Mesendoderm (in vitro differentiated cells): Measurements from ENCODE around the gene PICALM.

Source experiments
- DNase-seq: peaks from one replicate; pipeline ENCODE4 v3.0.0; 2013
- H2AK5ac ChIP-seq: 2 replicates; pipeline ENCODE4 v1.6.1; 2013; ENCODE audit warnings: low read length, inconsistent platforms
- H2BK120ac ChIP-seq: 2 replicates; pipeline ENCODE4 v1.6.1; 2013; ENCODE audit warnings: low read depth, mild to moderate bottlenecking, low read length, moderate library complexity, mixed read lengths
- H2BK15ac ChIP-seq: replicated peaks from 2 replicates; pipeline ENCODE4 v1.6.1; 2013; ENCODE audit warnings: low read depth, mild to moderate bottlenecking, moderate library complexity
- H2BK5ac ChIP-seq: 2 replicates; pipeline ENCODE4 v1.6.1; 2013; ENCODE audit warnings: low read length, inconsistent platforms
- H3K18ac ChIP-seq: 2 replicates; pipeline ENCODE4 v1.6.1; 2013; ENCODE audit warnings: mild to moderate bottlenecking, low read length, mixed read lengths
- H3K23ac ChIP-seq: one replicate; pipeline ENCODE4 v1.6.1; 2013; ENCODE audit warnings: low read length
- H3K27ac ChIP-seq: 2 replicates; pipeline ENCODE4 v1.5.1; 2013; ENCODE audit warnings: low read depth, mild to moderate bottlenecking, inconsistent platforms, low read length, moderate library complexity
- H3K27me3 ChIP-seq: 2 replicates; pipeline ENCODE4 v1.6.1; 2013; ENCODE audit warnings: low read length, control low read depth, mild to moderate bottlenecking, inconsistent platforms; ENCODE audit not compliant: insufficient read depth, poor library complexity
- H3K36me3 ChIP-seq: 2 replicates; pipeline ENCODE4 v1.6.1; 2013; ENCODE audit warnings: low read length, inconsistent platforms; ENCODE audit not compliant: control insufficient read depth, insufficient read depth
- H3K4ac ChIP-seq: one replicate; pipeline ENCODE4 v1.6.1; 2013; ENCODE audit warnings: low read depth, mild to moderate bottlenecking, low read length, moderate library complexity
- H3K4me1 ChIP-seq: 2 replicates; pipeline ENCODE4 v1.6.1; 2013; ENCODE audit warnings: low read depth, low read length, inconsistent platforms; ENCODE audit not compliant: control insufficient read depth
- H3K4me2 ChIP-seq: 2 replicates; pipeline ENCODE4 v1.6.1; 2013; ENCODE audit warnings: low read length
- H3K4me3 ChIP-seq: 2 replicates; pipeline ENCODE4 v1.5.1; 2013; ENCODE audit warnings: mild to moderate bottlenecking, low read length
- H3K56ac ChIP-seq: one replicate; pipeline ENCODE4 v1.6.1; 2013; ENCODE audit warnings: low read length
- H3K79me1 ChIP-seq: 2 replicates; pipeline ENCODE4 v1.6.1; 2013; ENCODE audit warnings: low read length, inconsistent platforms
- H3K79me2 ChIP-seq: 2 replicates; pipeline ENCODE4 v1.6.1; 2013; ENCODE audit warnings: mild to moderate bottlenecking, low read length; ENCODE audit not compliant: control insufficient read depth, insufficient read depth
- H3K9ac ChIP-seq: 2 replicates; pipeline ENCODE4 v1.6.1; 2013; ENCODE audit warnings: low read length, inconsistent platforms
- H4K5ac ChIP-seq: one replicate; pipeline ENCODE4 v1.6.1; 2013; ENCODE audit warnings: low read length
- H4K8ac ChIP-seq: one replicate; pipeline ENCODE4 v1.6.1; 2013; ENCODE audit warnings: low read depth, mild to moderate bottlenecking, control low read depth, low read length, moderate library complexity
- WGBS: extraction: QIAGEN DNeasy Blood & Tissue Kit; methylation state at CpG from one replicate; pipeline ENCODE4 v1.1.7; 2013; ENCODE audit warnings: low lambda C conversion rate, missing lambda C conversion rate; ENCODE audit not compliant: insufficient coverage; ENCODE audit errors: extremely low coverage; 5-methylcytosine and 5-hydroxymethylcytosine counted together

PICALM gene

GRCh38 chr11:86035920-86036319 lies 33.0 kb downstream of the PICALM start:
- H4K8ac ChIP-seq = no peak overlapping the region
- no peak overlapping the region for H3K4me3 ChIP-seq
- no CpG with 5 or more reads among the region's 2 CpGs for WGBS
- H3K23ac ChIP-seq = no peak overlapping the region
- no peak overlapping the region for H3K4me2 ChIP-seq
- no peak overlapping the region for H2BK15ac ChIP-seq
- H3K27ac ChIP-seq = no peak overlapping the region
- H3K18ac ChIP-seq = no peak overlapping the region
- peaks cover 37% of the 10 kb centered on the region for H3K79me2 ChIP-seq
- peaks cover 4% of the 10 kb centered on the region for H3K79me1 ChIP-seq
- H3K56ac ChIP-seq = no peak overlapping the region
- H4K5ac ChIP-seq = no peak overlapping the region
- no peak overlapping the region for H2BK120ac ChIP-seq
- no peak overlapping the region for H2BK5ac ChIP-seq
- H3K36me3 ChIP-seq = no peaks in the 10 kb centered on the region
- no peak overlapping the region for H3K9ac ChIP-seq
- no peak for DNase-seq
- H3K4me1 ChIP-seq = no peaks in the 10 kb centered on the region
- H3K4ac ChIP-seq = no peak overlapping the region
- no peak overlapping the region for H2AK5ac ChIP-seq
- no peaks in the 10 kb centered on the region for H3K27me3 ChIP-seq

GRCh38 chr11:86035164-86035563 lies 33.7 kb downstream of the PICALM start:
- H2AK5ac ChIP-seq = no peak overlapping the region
- no peak overlapping the region for H4K8ac ChIP-seq
- WGBS = no CpG with 5 or more reads among the region's 1 CpG
- no peak overlapping the region for H3K27ac ChIP-seq
- H3K4me2 ChIP-seq = no peak overlapping the region
- no peak overlapping the region for H3K4ac ChIP-seq
- H3K36me3 ChIP-seq = no peaks in the 10 kb centered on the region
- no peak overlapping the region for H2BK5ac ChIP-seq
- H4K5ac ChIP-seq = no peak overlapping the region
- H3K27me3 ChIP-seq = no peaks in the 10 kb centered on the region
- H3K79me2 ChIP-seq = peaks cover 35% of the 10 kb centered on the region
- no peak for DNase-seq
- peaks cover 4% of the 10 kb centered on the region for H3K79me1 ChIP-seq
- no peak overlapping the region for H2BK120ac ChIP-seq
- no peaks in the 10 kb centered on the region for H3K4me1 ChIP-seq
- H2BK15ac ChIP-seq = no peak overlapping the region
- H3K4me3 ChIP-seq = no peak overlapping the region
- no peak overlapping the region for H3K23ac ChIP-seq
- no peak overlapping the region for H3K18ac ChIP-seq
- no peak overlapping the region for H3K56ac ChIP-seq
- no peak overlapping the region for H3K9ac ChIP-seq

- H3K27ac ChIP-seq = no peak overlapping the region
- H3K4me2 ChIP-seq = no peak overlapping the region
- H3K36me3 ChIP-seq = no peaks in the 10 kb centered on the region
- WGBS = no CpG with 5 or more reads among the region's 2 CpGs
- no peak overlapping the region for H3K9ac ChIP-seq
- H2AK5ac ChIP-seq = no peak overlapping the region
- H3K79me2 ChIP-seq = peaks cover 35% of the 10 kb centered on the region
- no peak overlapping the region for H3K4ac ChIP-seq
- no peak for DNase-seq
- no peak overlapping the region for H2BK5ac ChIP-seq
- H3K4me3 ChIP-seq = no peak overlapping the region
- H3K18ac ChIP-seq = no peak overlapping the region
- no peaks in the 10 kb centered on the region for H3K4me1 ChIP-seq
- H4K5ac ChIP-seq = no peak overlapping the region
- H3K79me1 ChIP-seq = peaks cover 4% of the 10 kb centered on the region
- H3K23ac ChIP-seq = no peak overlapping the region
- no peak overlapping the region for H4K8ac ChIP-seq
- H3K56ac ChIP-seq = no peak overlapping the region
- H2BK15ac ChIP-seq = no peak overlapping the region
- no peak overlapping the region for H2BK120ac ChIP-seq
- no peaks in the 10 kb centered on the region for H3K27me3 ChIP-seq
Measured at GRCh38 chr11:86034710-86035109, 34.2 kb downstream of the PICALM start.

GRCh38 chr11:86021377-86021776 lies 47.5 kb downstream of the PICALM start:
- Histone ChIP-seq H4K8ac (no peak overlapping the region), H3K23ac (no peak overlapping the region), H3K79me2 (no peaks in the 10 kb centered on the region), H3K27ac (no peak overlapping the region), H2BK5ac (no peak overlapping the region), H3K4me3 (no peak overlapping the region), H3K4me2 (no peak overlapping the region), H4K5ac (no peak overlapping the region), H2AK5ac (no peak overlapping the region), H3K36me3 (no peaks in the 10 kb centered on the region), H3K56ac (no peak overlapping the region), H2BK15ac (no peak overlapping the region), H3K4me1 (no peaks in the 10 kb centered on the region), H3K27me3 (no peaks in the 10 kb centered on the region), H3K9ac (no peak overlapping the region), H3K18ac (no peak overlapping the region), H3K79me1 (peaks cover 3% of the 10 kb centered on the region), H2BK120ac (no peak overlapping the region), H3K4ac (no peak overlapping the region)
- WGBS = no CpG with 5 or more reads among the region's 3 CpGs
- no peak for DNase-seq

- no peak overlapping the region for H2AK5ac ChIP-seq
- DNase-seq = no peak
- H3K36me3 ChIP-seq = no peaks in the 10 kb centered on the region
- peaks cover 1% of the 10 kb centered on the region for H3K79me1 ChIP-seq
- H4K5ac ChIP-seq = no peak overlapping the region
- no peak overlapping the region for H3K56ac ChIP-seq
- H3K4me3 ChIP-seq = no peak overlapping the region
- no peak overlapping the region for H3K27ac ChIP-seq
- H2BK5ac ChIP-seq = no peak overlapping the region
- no peak overlapping the region for H2BK120ac ChIP-seq
- H4K8ac ChIP-seq = no peak overlapping the region
- no peak overlapping the region for H3K4ac ChIP-seq
- no peaks in the 10 kb centered on the region for H3K79me2 ChIP-seq
- H3K27me3 ChIP-seq = no peaks in the 10 kb centered on the region
- WGBS = no CpG with 5 or more reads among the region's 1 CpG
- H3K18ac ChIP-seq = no peak overlapping the region
- no peaks in the 10 kb centered on the region for H3K4me1 ChIP-seq
- no peak overlapping the region for H2BK15ac ChIP-seq
- no peak overlapping the region for H3K4me2 ChIP-seq
- H3K23ac ChIP-seq = no peak overlapping the region
- no peak overlapping the region for H3K9ac ChIP-seq
Measured at GRCh38 chr11:86018249-86018648, 50.6 kb downstream of the PICALM start.

- Histone ChIP-seq H3K79me2 (no peaks in the 10 kb centered on the region), H3K36me3 (no peaks in the 10 kb centered on the region), H3K9ac (no peak overlapping the region), H3K4me2 (no peak overlapping the region), H3K4me3 (no peak overlapping the region), H3K27me3 (no peaks in the 10 kb centered on the region), H2BK15ac (no peak overlapping the region), H2AK5ac (no peak overlapping the region), H4K8ac (no peak overlapping the region), H2BK120ac (no peak overlapping the region), H3K4ac (no peak overlapping the region), H3K27ac (no peak overlapping the region), H3K18ac (no peak overlapping the region), H4K5ac (no peak overlapping the region), H3K23ac (no peak overlapping the region), H3K56ac (no peak overlapping the region), H2BK5ac (no peak overlapping the region), H3K79me1 (peaks cover 1% of the 10 kb centered on the region), H3K4me1 (no peaks in the 10 kb centered on the region)
- no peak for DNase-seq
- no CpG with 5 or more reads among the region's 2 CpGs for whole genome bisulfite sequencing
Measured at GRCh38 chr11:86016451-86016850, 52.4 kb downstream of the PICALM start.
